ENCODE measurements around the gene MYO1E.

- TF ChIP-seq TCF4 (CRISPR knock-in tag; IDR thresholded peaks at IDR 0.05; ENCODE audit: borderline replicate concordance) (no peak), ZFP30 (CRISPR knock-in tag; IDR thresholded peaks at IDR 0.05) (no peak)
Measured at GRCh38 chr15:59352683-59353082, 20.0 kb downstream of the MYO1E start.
